Ovary (tissue), 9 donors: ENCODE data around the gene GAL. TPM values are rescaled to one million over a fixed set of nuclear protein-coding genes. Genes with fewer than 3 reads are reported as not detected.

Experiments
- DNase-seq, 5 donors: peaks; one replicate each; pipeline ENCODE4 v3.0.0-alpha.2; 2019 to 2020
- H3K27ac ChIP-seq, 2 donors: fragments of 200-600 bp; one replicate each; pipeline versions ENCODE4 v1.5.1 to v1.8.0; 2019 to 2022
- H3K27me3 ChIP-seq: fragments of 200-600 bp; one replicate; pipeline ENCODE4 v1.8.0; 2022
- H3K36me3 ChIP-seq: fragments of 200-600 bp; sonication (generic); one replicate; pipeline ENCODE4 v1.5.1; 2019
- H3K4me1 ChIP-seq: one replicate; pipeline ENCODE4 v1.8.1; 2013; ENCODE audit warnings: mild to moderate bottlenecking, moderate library complexity; ENCODE audit not compliant: insufficient read depth
- H3K4me3 ChIP-seq: fragments of 200-600 bp; sonication (generic); one replicate; pipeline ENCODE4 v1.5.1; 2017
- H3K9me3 ChIP-seq, 2 donors: fragments of 200-600 bp in 1 of 2; sonication (generic) in 1 of 2; one replicate each; pipeline versions ENCODE4 v1.5.1 to v1.8.1; 2013 to 2019; ENCODE audit warnings: mild to moderate bottlenecking in 1 of 2, moderate library complexity in 1 of 2
- EP300 ChIP-seq: sonication (generic); formaldehyde crosslinking; IDR thresholded peaks from one replicate; pipeline ENCODE4 v1.6.1; 2017; ENCODE audit warnings: antibody characterized with exemption
- POLR2A ChIP-seq: fragments of 450-650 bp; IDR thresholded peaks from one replicate; pipeline ENCODE4 v1.6.1; 2017; ENCODE audit warnings: antibody characterized with exemption, mild to moderate bottlenecking, moderate library complexity
- WGBS, 3 donors: extraction: QIAGEN DNeasy Blood & Tissue Kit in 1 of 3; methylation state at CpG; one replicate each; pipeline versions ENCODE4 v1.1.5 to v1.1.7; 2013 to 2017; 5-methylcytosine and 5-hydroxymethylcytosine counted together
- intact Hi-C, 4 donors: fragments of 100-400 bp; cut with DNase I; formaldehyde crosslinking; loops; one replicate each; pipeline versions ENCODE4 v1.11.0 to v1.15.1; 2022 to 2023
- polyA plus RNA-seq, 2 donors: library from polyadenylated mRNA; stranded (reverse); fragments of 200-250 nt in 1 of 2; fragments of 350-450 nt in 1 of 2; fragmentation: Illumina TruSeq in 1 of 2; extraction: RNeasy Lipid Tissue Mini Kit (QIAGEN cat#74804) in 1 of 2; gene quantifications; one replicate each; pipeline ENCODE4 v1.2.3, GENCODE V29; 2013 to 2014
- total RNA-seq, 7 donors: library from RNA; depleted of rRNA in 2 of 7; stranded (reverse); fragments of >200 nt in 2 of 7; fragmentation: NEBNext Ultra II Directional in 3 of 7; extraction: Animal tissue kit (Norgen Biotek cat#: 25700) in 3 of 7; gene quantifications; one replicate each; pipeline versions ENCODE4 v1.1.0 to v1.2.4, GENCODE V29; 2016 to 2023
- TF ChIP-seq, protein P1 (sequence below), 3 donors: fragments of 450-650 bp in 2 of 3; fragments of 200-600 bp in 1 of 3; IDR thresholded peaks; one replicate each; pipeline versions ENCODE4 v1.5.1 to v1.8.0; 2016 to 2022; ENCODE audit warnings: antibody characterized with exemption in 3 of 3, mild to moderate bottlenecking in 1 of 3
- donor health status: DM: no; HTN: no; CAD: no; lungs with moderate emphysema.
- donor health status: DM: no; HTN: no; CAD: no.
- donor health status: Bipolar disorder and iron deficiency.
- donor health status: DM: yes; HTN: yes; CAD: no.
- donor health status: DM: no; HTN: no; CAD: no.
- donor health status: DM: yes; HTN: yes; CAD: no.

The GAL gene
- total and polyA plus RNA-seq, 9 donors = 0.19 to 1.4 (median 0.36) TPM; not detected in 6

GRCh38 chr11:68674461-68674860 is 9.9 kb upstream of the GAL start:
- intact Hi-C loops = no loop called here
- TF ChIP-seq, protein P1, sequence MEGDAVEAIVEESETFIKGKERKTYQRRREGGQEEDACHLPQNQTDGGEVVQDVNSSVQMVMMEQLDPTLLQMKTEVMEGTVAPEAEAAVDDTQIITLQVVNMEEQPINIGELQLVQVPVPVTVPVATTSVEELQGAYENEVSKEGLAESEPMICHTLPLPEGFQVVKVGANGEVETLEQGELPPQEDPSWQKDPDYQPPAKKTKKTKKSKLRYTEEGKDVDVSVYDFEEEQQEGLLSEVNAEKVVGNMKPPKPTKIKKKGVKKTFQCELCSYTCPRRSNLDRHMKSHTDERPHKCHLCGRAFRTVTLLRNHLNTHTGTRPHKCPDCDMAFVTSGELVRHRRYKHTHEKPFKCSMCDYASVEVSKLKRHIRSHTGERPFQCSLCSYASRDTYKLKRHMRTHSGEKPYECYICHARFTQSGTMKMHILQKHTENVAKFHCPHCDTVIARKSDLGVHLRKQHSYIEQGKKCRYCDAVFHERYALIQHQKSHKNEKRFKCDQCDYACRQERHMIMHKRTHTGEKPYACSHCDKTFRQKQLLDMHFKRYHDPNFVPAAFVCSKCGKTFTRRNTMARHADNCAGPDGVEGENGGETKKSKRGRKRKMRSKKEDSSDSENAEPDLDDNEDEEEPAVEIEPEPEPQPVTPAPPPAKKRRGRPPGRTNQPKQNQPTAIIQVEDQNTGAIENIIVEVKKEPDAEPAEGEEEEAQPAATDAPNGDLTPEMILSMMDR (IDR thresholded peaks at IDR 0.05) = no peak
- no peak for TF ChIP-seq EP300
- no peak for TF ChIP-seq POLR2A
- Histone ChIP-seq H3K4me1 (no peaks in the 10 kb centered on the region), H3K9me3 (no peaks in the 10 kb centered on the region), H3K36me3 (no peaks in the 10 kb centered on the region), H3K27me3 (no peaks in the 10 kb centered on the region), H3K27ac (no peak overlapping the region), H3K4me3 (no peak overlapping the region)
- no peak for DNase-seq
- WGBS, 3 donors = 92 to 95% (median 94%) methylated on average over 16 of the region's 16 CpGs

- H3K4me3 ChIP-seq = no peak overlapping the region
- no peaks in the 10 kb centered on the region for H3K27me3 ChIP-seq
- no peak overlapping the region for H3K27ac ChIP-seq
- H3K9me3 ChIP-seq = no peaks in the 10 kb centered on the region
- no peaks in the 10 kb centered on the region for H3K36me3 ChIP-seq
- DNase-seq = no peak
- no peaks in the 10 kb centered on the region for H3K4me1 ChIP-seq
- TF ChIP-seq, protein P1 (IDR thresholded peaks at IDR 0.05) = no peak
- no peak for TF ChIP-seq POLR2A
- TF ChIP-seq EP300 = no peak
- intact Hi-C loops = no loop called here
- WGBS, 3 donors = 5 to 15% (median 10%) methylated on average over 6 of the region's 6 CpGs
Observed at GRCh38 chr11:68677432-68677831, 6.9 kb upstream of the GAL start.

- Histone ChIP-seq H3K9me3 (no peaks in the 10 kb centered on the region), H3K27me3 (no peaks in the 10 kb centered on the region), H3K4me1 (no peaks in the 10 kb centered on the region), H3K27ac (no peak overlapping the region), H3K4me3 (no peak overlapping the region), H3K36me3 (no peaks in the 10 kb centered on the region)
- intact Hi-C loops = no loop called here
- TF ChIP-seq EP300 = no peak
- TF ChIP-seq POLR2A = no peak
- TF ChIP-seq, protein P1 (IDR thresholded peaks at IDR 0.05) = no peak
- WGBS, 3 donors = 65 to 75% (median 74%) methylated on average over 15 of the region's 15 CpGs
- DNase-seq = no peak
Observed at GRCh38 chr11:68678031-68678441, 6.3 kb upstream of the GAL start.

DNA sequence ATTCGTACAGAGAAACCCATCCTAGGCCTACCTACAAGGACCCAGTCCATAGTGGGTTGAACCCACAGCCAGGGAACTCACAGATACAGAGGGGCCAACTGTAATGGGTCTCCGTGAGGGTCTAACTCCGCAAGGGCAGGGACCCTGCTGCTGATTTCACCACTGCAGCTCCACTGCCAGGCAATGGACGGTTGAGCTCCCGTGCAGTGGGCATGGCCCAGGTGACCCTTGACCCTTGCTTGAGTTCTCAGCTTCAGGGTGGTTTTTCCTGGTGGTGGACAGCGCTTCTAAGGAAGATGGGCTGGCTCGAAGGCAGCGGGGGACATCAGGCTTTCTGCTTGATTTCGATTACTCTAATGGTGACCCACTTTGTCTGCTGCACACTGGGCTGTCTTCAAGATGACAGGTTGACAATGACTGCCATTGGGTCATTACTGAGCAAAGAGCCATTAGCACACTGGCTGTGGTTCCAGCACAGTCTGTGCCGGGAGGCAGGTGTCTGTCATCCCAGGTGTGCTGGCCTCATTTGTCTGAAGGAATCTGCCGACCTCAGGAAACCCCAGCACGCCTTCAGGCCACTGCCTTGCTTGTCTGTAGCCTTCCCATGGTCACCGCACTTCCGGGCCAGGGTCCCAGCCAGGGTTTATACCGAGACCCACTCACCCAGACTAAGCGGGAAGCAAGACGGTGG is 3.7 kb upstream of the GAL start:
- 86 to 91% (median 90%) methylated on average over 17 of the region's 17 CpGs for WGBS, 3 donors
- no peaks in the 10 kb centered on the region for H3K9me3 ChIP-seq
- no peak overlapping the region for H3K27ac ChIP-seq
- H3K4me3 ChIP-seq = no peak overlapping the region
- intact Hi-C loops = no loop called here
- TF ChIP-seq EP300 = no peak
- TF ChIP-seq POLR2A = no peak
- TF ChIP-seq, protein P1 (IDR thresholded peaks at IDR 0.05) = no peak
- peaks cover 5% of the 10 kb centered on the region for H3K27me3 ChIP-seq
- H3K36me3 ChIP-seq = no peaks in the 10 kb centered on the region
- H3K4me1 ChIP-seq = no peaks in the 10 kb centered on the region
- no peak for DNase-seq
